Measurements from ENCODE around the gene BBS4.

The BBS4 gene

DNA sequence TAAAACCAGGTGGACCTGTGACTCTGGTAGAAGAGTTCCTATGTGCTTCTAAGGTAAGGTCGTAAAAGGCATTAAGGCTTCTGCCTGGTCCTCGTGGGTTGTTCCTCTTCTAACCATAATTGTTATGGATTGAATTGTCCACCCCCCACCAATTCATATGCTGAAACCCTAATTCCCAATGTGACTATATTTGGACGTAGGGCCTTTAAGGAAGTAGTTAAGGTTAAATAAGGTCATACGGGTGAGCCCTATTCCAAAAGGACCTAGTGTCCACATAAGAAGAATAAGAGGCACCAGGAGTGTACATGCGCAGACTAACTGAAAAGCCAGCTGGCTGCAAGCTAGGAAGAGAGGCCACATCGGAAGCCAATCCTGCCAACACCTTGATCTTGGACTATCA, 95.6 kb downstream of the BBS4 start:
- no peak for DNase-seq (ENCODE audit: low spot score)
- TF ChIP-seq, protein P1, sequence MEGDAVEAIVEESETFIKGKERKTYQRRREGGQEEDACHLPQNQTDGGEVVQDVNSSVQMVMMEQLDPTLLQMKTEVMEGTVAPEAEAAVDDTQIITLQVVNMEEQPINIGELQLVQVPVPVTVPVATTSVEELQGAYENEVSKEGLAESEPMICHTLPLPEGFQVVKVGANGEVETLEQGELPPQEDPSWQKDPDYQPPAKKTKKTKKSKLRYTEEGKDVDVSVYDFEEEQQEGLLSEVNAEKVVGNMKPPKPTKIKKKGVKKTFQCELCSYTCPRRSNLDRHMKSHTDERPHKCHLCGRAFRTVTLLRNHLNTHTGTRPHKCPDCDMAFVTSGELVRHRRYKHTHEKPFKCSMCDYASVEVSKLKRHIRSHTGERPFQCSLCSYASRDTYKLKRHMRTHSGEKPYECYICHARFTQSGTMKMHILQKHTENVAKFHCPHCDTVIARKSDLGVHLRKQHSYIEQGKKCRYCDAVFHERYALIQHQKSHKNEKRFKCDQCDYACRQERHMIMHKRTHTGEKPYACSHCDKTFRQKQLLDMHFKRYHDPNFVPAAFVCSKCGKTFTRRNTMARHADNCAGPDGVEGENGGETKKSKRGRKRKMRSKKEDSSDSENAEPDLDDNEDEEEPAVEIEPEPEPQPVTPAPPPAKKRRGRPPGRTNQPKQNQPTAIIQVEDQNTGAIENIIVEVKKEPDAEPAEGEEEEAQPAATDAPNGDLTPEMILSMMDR (IDR thresholded peaks at IDR 0.05; ENCODE audit: extremely low read depth, missing control alignments), result no peak

DNA sequence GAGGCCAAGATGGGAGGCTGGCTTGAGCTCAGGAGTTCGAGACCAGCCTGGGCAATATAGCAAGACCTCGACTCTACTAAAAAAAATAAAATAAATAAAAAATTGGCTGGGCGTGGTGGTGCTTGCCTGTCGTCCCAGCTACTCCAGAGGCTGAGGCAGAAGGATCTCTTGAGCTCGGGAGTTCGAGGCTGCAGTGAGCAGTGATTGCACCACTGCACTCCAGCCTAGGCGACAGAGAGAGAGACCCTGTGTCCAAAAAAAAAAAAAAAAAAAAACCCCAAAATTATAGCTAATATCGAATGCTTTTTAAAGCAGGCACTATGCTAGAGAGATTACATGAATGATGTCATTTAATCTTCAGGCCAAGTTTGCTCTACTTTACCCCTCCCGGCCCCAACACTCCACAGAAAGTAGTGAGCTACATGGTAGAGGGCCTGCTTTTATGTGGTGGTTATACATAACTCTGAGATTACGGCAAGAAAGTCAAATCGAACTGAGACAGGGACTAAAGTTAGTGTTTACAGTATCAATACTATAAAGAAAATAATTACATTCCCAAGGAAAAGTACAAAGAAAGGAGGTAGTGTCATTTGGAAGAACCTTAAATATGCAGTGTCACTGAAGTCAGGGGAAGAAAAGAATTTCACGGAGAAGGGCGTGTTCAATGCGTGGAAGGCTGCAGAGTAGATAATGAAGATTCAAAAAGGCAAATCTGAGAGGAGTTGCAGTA, 96.4 kb downstream of the BBS4 start:
- TF ChIP-seq, protein P1 (IDR thresholded peaks at IDR 0.05; ENCODE audit: extremely low read depth, missing control alignments), result no peak
- no peak for DNase-seq (ENCODE audit: low spot score)

DNA sequence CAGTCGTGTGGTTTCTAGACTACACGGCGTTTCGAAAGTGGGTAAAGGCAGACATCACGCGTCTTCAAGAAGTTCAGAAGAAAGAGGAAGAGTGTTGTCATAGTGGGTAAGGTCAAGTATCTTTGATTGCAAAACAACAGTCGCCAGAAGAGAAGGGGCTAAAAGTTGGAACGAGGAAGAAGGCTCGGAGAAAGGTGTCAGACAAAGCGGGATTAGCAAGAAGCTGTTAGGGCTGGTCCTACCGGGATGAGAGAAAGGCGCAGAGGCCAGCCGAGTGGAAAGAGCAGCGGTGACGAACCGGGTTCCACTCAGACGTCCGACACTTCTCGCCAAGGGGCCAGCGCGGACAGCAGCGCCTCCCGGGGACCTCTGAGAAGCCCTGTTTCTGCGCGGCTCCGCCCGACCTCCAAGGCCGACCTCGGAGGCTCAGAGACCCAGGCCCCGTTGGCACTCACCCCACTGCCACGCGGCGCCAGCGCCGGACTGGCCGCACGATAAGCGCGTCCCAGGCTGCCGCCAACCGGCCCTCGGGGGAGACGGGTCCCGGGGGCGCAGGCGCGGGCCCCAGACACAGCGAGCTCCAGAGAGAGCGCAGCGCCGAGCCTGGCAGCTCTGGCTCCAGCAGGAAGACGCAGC, 97.1 kb downstream of the BBS4 start:
- peak; percentile 73 for DNase-seq (ENCODE audit: low spot score)
- TF ChIP-seq, protein P1 (IDR thresholded peaks at IDR 0.05; ENCODE audit: extremely low read depth, missing control alignments), result no peak

DNA sequence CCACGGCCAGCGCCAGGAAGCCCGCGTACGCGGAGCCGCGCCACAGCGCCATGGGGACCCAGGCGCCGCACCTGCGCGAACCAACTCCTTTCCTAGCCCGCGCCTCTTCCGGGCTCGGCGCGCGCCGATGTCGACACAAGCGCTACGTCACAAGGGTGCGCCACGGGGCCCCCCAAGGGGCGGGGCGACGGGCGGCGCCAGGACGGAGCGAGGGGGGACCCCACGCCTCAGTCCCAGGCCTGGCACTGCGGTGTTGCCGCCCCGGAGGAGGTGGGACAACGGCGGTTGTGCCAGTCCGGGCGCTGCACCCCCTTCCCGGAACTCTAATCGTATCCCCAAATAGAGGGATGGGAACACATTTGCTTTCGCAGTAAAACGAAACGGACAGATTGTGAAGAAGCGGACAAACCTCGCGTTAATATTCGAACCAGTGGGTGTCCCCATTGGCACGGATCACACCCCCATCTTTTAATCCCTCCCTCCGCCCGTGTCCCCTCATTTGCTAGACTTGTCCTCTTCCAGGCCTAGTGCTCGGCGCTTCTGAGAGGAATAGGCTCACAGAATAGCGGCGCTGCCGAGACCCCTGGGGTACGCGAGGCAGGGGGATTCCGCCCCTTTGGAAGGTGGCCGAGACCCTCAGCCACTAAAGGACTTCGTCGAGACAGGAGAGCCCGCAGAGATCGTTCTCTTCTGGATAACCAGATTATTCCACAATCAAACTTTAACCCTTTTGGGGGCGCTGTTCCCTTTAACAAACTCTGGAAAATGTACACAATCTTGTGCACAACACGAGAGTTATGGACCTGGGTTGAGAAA, 97.8 kb downstream of the BBS4 start, which contains the start of gene ADPGK:
Gene ADPGK (minus strand): TSS at position 119 of the 816 bp plus-strand sequence. CDS start 67 bp downstream, at position 52.
- TF ChIP-seq, protein P1 (IDR thresholded peaks at IDR 0.05; ENCODE audit: extremely low read depth, missing control alignments), result peak; percentile 12

DNA sequence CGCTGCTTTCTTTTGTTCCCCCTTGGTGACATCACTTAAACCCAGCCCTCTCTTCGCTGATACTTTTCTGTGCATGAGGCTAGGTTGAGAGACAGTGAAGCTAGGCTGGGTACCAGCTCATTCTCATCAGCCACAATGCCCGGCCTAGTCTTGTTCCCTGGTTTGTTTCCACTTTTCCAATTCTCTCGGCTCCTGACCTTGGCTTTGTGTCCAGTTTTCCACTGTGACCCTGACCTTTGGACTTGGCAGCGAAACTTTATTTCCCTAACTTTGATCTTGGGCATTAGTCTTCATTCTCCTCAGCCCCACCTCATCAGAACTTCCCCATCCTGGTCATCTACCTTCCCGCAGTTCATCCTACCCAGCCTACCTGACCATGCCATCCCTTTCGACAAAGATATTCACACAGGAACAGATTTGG, 98.5 kb downstream of the BBS4 start:
- DNase-seq (ENCODE audit: low spot score), result no peak
- TF ChIP-seq, protein P1 (IDR thresholded peaks at IDR 0.05; ENCODE audit: extremely low read depth, missing control alignments), result no peak

More for the DNA sequence above, 97.8 kb downstream of the BBS4 start, which contains the start of gene ADPGK:
- DNase-seq (ENCODE audit: low spot score), result peak; percentile 98

DNA sequence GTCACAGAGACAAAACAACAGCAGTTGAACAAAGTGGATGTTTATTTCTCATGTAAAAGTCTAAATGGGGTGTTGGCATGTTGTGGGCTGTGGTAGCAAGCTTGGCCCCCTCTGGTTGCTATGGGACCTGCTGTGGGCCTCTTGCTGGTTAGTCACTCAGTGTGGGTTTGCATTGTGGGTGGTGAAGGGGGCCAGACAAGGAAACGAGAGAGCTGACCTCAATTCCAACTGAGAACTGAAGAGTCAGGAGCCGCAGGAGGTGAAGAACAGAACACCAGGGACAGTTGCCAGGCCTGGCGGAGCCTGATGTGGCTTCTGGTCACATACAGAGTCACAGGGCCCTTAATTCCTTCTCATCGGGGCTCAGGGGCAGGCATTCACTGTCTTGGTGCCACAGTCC, 99.4 kb downstream of the BBS4 start:
- TF ChIP-seq, protein P1 (IDR thresholded peaks at IDR 0.05; ENCODE audit: extremely low read depth, missing control alignments), result no peak
- DNase-seq (ENCODE audit: low spot score), result no peak
